Measurements from ENCODE around the gene IFT74.

GRCh38 chr9:26913138-26913668, 43.0 kb upstream of the IFT74 start:
- no peak for TF ChIP-seq CTCF (IDR thresholded peaks at IDR 0.05)
- no peak for TF ChIP-seq POLR2A (IDR thresholded peaks at IDR 0.05)

Measured in adrenal gland (tissue), 5 donors.